Cardiac atrium fibroblast (primary cell): Measurements from ENCODE around the gene ZNF888. TPM values are rescaled to one million over a fixed set of nuclear protein-coding genes. Genes with fewer than 3 reads are reported as not detected.

Source experiments
- total RNA-seq: library from RNA; depleted of rRNA; stranded (reverse); fragments of >200 nt; gene quantifications from 2 replicates; pipeline ENCODE4 v1.2.3, GENCODE V29; 2015

Gene ZNF888
- 1.6 and 1.9 TPM in 2 replicates for total RNA-seq

DNA sequence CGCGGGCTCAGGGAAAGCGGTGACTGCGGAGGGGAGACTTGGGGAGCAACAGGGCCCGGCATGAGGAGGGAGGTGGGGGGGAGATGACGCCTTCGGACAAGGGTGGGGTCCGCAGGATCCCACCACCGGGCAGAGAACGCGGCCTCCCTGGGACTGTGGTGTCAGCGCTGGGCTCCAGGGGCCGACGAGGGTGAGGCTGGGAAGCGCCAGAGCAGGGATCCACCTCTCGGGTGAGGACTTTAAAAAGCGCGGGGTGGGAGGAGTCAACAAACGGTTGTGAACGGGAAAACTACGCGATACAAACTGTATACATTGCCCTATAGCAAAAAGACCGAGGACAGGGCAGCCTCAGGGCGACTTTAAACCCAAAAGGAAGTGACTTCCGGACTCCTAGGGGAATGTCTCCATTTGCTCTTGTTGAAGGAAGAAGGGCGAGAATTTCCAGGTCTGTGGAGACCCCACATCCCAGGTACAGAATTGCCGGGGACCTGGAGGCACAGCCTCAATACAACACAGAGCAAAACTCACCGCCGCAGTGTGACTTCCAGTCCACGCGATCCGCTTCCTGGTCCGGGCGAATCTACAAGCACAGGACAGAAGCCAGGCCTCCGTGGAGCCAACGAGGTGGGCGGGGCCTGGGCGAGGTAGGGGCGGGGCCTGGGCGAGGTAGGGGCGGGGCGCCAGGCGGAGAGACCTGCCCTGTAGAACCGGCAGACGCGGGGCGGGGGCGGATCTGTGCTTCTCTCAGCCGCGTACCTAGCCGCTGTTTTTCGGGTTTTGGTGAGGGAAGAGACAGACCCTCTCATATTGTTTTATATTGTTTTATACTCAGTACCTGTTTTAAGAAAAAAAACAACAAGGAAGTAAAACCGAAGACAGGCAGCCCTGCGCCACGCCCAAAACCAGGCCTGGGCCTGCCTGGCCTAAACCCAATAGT, at the start of gene ZNF888:
TSS of gene ZNF888 (minus strand) at position 588 of the 937 bp plus-strand sequence. CDS start 5,555 bp downstream, outside the sequence.

DNA sequence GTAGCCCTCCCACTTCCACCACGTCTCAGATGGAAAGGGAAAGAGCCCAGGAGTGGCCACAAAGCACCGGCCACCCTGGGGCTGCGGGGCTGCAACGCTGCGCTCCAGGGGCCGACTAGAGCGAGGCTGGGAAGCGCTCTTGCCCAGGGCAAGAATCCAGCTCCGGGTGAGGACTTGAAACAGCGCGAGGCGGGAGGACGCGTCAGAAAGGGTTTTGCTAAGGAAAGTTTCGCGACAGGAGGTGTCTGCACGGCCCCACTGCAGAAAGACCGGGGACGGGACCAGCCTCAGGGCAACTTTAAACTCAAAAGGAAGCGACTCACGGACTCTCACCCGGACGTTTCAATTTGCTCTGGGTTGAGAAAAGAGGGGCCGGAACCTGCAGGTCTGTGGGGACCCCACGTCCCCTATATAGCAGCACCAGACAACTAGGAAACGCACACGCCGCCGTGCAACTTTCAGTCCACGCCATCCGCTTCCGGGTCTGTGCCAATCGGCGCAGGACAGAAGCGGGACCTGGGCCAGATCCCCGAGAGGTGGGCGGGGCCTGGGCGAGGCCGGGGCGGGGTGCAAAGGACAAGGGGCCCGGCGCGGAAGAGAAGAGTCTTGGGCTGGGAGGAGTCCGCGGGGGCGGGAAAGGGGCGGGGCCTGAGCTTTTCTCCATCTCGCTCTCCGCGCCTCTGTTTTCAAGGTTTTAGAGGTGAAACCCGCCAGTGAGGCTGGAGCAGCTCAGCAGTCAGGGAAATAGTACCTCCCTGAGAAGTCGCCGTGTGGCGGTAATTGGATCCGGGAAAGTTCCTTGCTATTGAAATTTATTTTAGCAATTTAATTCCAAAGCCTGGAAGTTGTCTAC, 39.4 kb upstream of the ZNF888 start, which contains the start of gene ZNF816:
TSS of gene ZNF816 (minus strand) at position 488 of the 853 bp plus-strand sequence. CDS start 6,792 bp downstream, outside the sequence.

DNA sequence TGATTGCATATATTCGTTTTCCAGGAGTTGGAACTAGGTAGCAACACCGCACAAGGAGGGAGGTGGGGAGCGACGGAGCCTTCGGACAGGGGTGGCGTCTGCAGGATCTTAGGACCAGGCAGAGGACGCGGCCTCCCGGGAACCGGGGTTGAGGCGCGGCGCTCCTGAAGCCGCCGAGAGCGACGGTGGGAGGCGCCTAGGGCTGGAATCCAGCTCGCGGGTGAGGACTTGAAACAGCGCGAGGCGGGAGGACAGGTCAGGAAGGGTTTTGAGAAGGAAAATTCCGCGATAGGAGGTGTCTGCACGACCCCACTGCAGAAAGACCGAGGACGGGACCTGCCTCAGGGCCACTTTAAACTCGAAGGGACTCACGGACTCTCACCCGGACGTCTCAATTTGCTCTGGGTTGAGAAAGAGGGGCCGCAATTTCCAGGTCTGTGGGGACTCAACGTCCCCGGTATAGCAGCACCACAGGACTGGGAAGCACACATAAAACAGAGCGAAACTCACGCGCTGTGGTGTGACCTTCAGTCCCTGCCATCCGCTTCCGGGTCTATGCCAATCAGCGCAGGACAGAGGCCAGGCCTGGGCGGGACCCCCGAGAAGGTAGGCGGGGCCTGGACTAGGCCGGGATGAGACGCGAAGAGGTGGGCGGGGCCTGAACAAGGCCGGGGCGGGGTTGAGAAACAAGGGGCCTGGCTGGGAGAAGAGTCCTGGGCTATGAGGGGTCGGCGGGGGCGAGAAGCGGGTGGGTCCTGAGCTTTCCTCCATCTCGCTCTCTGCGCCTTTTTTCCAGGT, 25.9 kb downstream of the ZNF888 start, which contains the start of gene ZNF320:
TSS of gene ZNF320 (minus strand) at position 498 of the 798 bp plus-strand sequence. CDS start 7,380 bp downstream, outside the sequence.

DNA sequence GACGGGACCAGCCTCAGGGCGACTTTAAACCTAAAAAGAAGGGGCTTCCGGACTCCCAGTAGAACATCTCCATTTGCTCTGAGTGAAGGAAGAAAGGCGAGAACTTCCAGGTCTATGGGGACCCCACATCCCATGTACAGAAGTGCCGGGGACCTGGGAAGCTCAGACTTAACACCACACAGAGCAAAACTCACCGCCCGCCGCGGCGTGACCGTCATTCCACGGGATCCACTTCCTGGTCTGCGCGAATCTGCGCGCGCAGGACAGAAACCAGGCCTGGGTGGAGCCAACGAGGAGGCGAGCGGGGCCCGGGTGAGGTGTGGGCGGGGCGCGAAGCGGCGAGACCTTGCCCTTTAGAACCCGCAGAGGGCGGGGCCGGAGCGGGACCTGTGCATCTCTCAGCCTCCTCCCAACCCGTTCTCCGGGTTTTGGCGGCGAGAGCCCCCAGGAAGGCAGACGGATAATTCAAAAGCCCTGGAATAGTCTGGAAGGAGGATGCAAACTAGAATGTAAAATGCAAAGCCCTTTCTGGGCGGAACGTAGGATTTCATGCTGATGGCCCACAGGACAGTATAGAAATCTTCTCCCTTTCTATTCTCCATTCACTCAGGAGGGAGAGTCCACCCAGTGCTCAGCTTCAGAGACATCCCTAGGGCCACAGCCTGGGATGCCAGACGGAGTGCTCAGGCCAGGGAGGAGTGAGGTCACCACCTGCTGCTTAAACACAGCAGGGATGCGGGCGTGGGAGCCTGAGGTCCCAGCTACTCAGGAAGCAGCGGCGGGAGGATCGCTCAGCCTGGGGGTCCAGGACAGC, 65.6 kb downstream of the ZNF888 start, which contains the start of gene ZNF468:
TSS of gene ZNF468 (minus strand) at position 242 of the 814 bp plus-strand sequence. CDS start 3,347 bp downstream, outside the sequence.

Other genes with a start within 250 kb of the ZNF888 start
- 5.0 and 5.1 TPM in 2 replicates for gene ZNF611, start 188.4 kb downstream of the ZNF888 start, total RNA-seq
- 1.6 and 8.4 TPM in 2 replicates for gene ZNF600, start 136.6 kb downstream of the ZNF888 start, total RNA-seq
- 4.0 and 10.4 TPM in 2 replicates for gene ZNF28, start 101.8 kb downstream of the ZNF888 start, total RNA-seq
- gene ZNF468, start 65.8 kb downstream of the ZNF888 start, total RNA-seq: 11.6 and 16.7 TPM in 2 replicates
- 4.0 and 8.9 TPM in 2 replicates for gene ZNF320, start 25.8 kb downstream of the ZNF888 start, total RNA-seq
- 3.8 and 23.7 TPM in 2 replicates for gene ZNF816, start 39.5 kb upstream of the ZNF888 start, total RNA-seq
- gene ERVV-1, start 90.5 kb upstream of the ZNF888 start, total RNA-seq: not detected in 2 replicates
- gene ERVV-2, start 121.3 kb upstream of the ZNF888 start, total RNA-seq: not detected in 2 replicates
- gene ZNF160, start 180.0 kb upstream of the ZNF888 start, total RNA-seq: 21.5 and 26.9 TPM in 2 replicates
- gene ZNF415, start 209.5 kb upstream of the ZNF888 start, total RNA-seq: 1.5 and 4.3 TPM in 2 replicates
- gene ZNF347, start 235.6 kb upstream of the ZNF888 start, total RNA-seq: 2.9 TPM in 2 replicates